IMR-90 (cell line): ENCODE data around the gene AHCTF1.

Experiments used
- CEBPB ChIP-seq: IDR thresholded peaks from 2 replicates; pipeline ENCODE4 v1.6.1; 2012; ENCODE audit warnings: low read depth, low read length, improper control_type of control experiment
- TF ChIP-seq, protein P1 (sequence below): fragments of 150-350 bp; IDR thresholded peaks from 2 replicates; pipeline ENCODE4 v1.6.1; 2016; ENCODE audit warnings: low read depth, mild to moderate bottlenecking, low read length, moderate library complexity, borderline replicate concordance

DNA sequence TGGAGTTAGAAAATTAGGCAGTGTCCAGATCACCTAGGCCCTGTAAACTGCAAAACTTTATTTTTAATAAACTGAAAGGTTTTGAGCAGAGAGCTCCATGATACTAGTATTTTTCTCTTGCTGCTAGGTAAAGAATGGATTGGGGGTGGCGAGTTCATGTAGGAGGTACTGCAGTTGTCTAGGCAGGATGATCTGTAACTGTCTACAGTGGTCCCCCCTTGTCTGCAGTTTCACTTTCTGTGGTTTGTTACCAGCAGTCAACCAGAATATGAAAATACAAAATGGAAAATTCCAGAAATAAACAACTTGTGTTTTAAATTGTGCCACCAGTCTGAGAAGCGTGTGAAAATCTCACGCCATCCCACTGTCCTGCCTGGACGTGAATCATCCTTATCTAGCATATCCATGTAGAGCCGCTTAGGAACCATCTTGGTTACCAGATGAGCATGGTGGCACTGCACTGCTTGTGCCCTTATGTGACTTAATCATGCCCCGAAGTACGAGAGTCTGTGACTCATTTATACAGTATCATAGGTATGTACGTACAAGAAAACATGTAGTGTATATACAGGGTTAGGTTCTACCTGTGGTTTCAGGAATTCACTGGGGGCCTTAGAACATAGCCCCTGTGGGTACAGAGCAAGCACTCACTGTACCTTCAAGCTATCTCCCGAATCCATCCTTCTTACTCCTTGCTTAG lies 94.2 kb downstream of the AHCTF1 start:
- TF ChIP-seq CEBPB: no peak
- TF ChIP-seq, protein P1, sequence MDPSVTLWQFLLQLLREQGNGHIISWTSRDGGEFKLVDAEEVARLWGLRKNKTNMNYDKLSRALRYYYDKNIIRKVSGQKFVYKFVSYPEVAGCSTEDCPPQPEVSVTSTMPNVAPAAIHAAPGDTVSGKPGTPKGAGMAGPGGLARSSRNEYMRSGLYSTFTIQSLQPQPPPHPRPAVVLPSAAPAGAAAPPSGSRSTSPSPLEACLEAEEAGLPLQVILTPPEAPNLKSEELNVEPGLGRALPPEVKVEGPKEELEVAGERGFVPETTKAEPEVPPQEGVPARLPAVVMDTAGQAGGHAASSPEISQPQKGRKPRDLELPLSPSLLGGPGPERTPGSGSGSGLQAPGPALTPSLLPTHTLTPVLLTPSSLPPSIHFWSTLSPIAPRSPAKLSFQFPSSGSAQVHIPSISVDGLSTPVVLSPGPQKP: no peak
